Panc1 (cell line): Measurements from ENCODE around the gene PRSS22. TPM values are rescaled to one million over a fixed set of nuclear protein-coding genes. Genes with fewer than 3 reads are reported as not detected.

Experiments used
- ATAC-seq: fragments of 200-7000 bp; cut with Tn5 transposase; 2 replicates; pipeline ENCODE4 v1.9.1; 2020; ENCODE audit warnings: mild to moderate bottlenecking, moderate library complexity
- BruUV-seq: library from RNA; stranded (reverse); fragments of 400-500 nt; replicated peaks from 2 replicates; lab custom pipeline; 2021; lab: Mats Ljungman, UMichigan
- CTCF ChIA-PET: fragments of 300-600 bp; sonication (Branson Sonifier 250); formaldehyde crosslinking; loops from one replicate; lab custom pipeline; 2022; ENCODE audit warnings: antibody characterized with exemption; lab: Charles Lee
- POLR2A ChIA-PET: fragments of 300-600 bp; sonication (Branson Sonifier 250); formaldehyde crosslinking; loops from one replicate; lab custom pipeline; 2022; ENCODE audit warnings: antibody characterized with exemption; lab: Charles Lee
- DNase-seq: peaks from one replicate; pipeline ENCODE4 v3.0.0-alpha.2; 2010; ENCODE audit warnings: low read depth, low spot score
- H3K27ac ChIP-seq: 2 replicates; pipeline ENCODE4 v1.5.1; 2011; ENCODE audit warnings: mild to moderate bottlenecking, low read length, inconsistent platforms
- H3K27me3 ChIP-seq: fragments of 200-500 bp; sonication (Bioruptor generic); 2 replicates; pipeline ENCODE4 v1.6.0; 2014; ENCODE audit warnings: low read length, inconsistent platforms; ENCODE audit not compliant: control insufficient read depth, insufficient read depth
- H3K36me3 ChIP-seq: fragments of 200-500 bp; sonication (Bioruptor generic); 2 replicates; pipeline ENCODE4 v1.5.1; 2014; ENCODE audit warnings: inconsistent platforms, mild to moderate bottlenecking, low read length, moderate library complexity; ENCODE audit not compliant: control insufficient read depth, insufficient read depth
- H3K4me1 ChIP-seq: 2 replicates; pipeline ENCODE4 v1.5.1; 2011; ENCODE audit warnings: inconsistent platforms, mild to moderate bottlenecking, low read length, moderate library complexity; ENCODE audit not compliant: control insufficient read depth, insufficient read depth
- H3K4me3 ChIP-seq, 2 experiments: 2 replicates each; pipeline ENCODE4 v1.5.1; 2011 to 2012; ENCODE audit warnings: low read depth in 2 of 2, low read length in 2 of 2, mild to moderate bottlenecking in 2 of 2, inconsistent platforms in 1 of 2, moderate library complexity in 1 of 2
- H3K9me3 ChIP-seq: fragments of 200-500 bp; sonication (Bioruptor generic); 2 replicates; pipeline ENCODE4 v1.5.1; 2014; ENCODE audit warnings: low read depth, mild to moderate bottlenecking, inconsistent platforms, low read length, moderate library complexity; ENCODE audit not compliant: control insufficient read depth, insufficient read depth
- POLR2AphosphoS5 ChIP-seq: IDR thresholded peaks from 2 replicates; pipeline ENCODE4 v1.6.1; 2012; ENCODE audit warnings: mild to moderate bottlenecking, low read depth, low read length, moderate library complexity
- SIN3A ChIP-seq: IDR thresholded peaks from 2 replicates; pipeline ENCODE4 v1.6.1; 2012; ENCODE audit warnings: low read depth, mild to moderate bottlenecking, low read length, moderate library complexity, borderline replicate concordance; ENCODE audit not compliant: insufficient read depth
- TCF7L2 ChIP-seq: IDR thresholded peaks from 2 replicates; pipeline ENCODE4 v1.6.1; 2011; ENCODE audit warnings: mild to moderate bottlenecking, low read depth, low read length, inconsistent platforms
- in situ Hi-C: cut with HindIII; loops from 2 replicates; pipeline ENCODE4 v1.10.0; 2016; ENCODE audit warnings: low sequenced_read_pairs, low pct_unique_long_range_greater_than_20kb
- intact Hi-C: fragments of 100-400 bp; cut with micrococcal nuclease; formaldehyde crosslinking; loops from one replicate; pipeline ENCODE4 v1.10.0; 2022; ENCODE audit not compliant: unreplicated experiment
- total RNA-seq: library from RNA; stranded (reverse); gene quantifications from one replicate; pipeline ENCODE4 v1.2.1, GENCODE V29; 2021; ENCODE audit not compliant: unreplicated experiment
- TF ChIP-seq, protein P1 (sequence below), 2 experiments: IDR thresholded peaks; 2 replicates each; pipeline ENCODE4 v1.6.1; 2011 to 2012; ENCODE audit warnings: low read depth in 2 of 2, control low read depth in 1 of 2, low read length in 1 of 2, mild to moderate bottlenecking in 1 of 2, moderate library complexity in 1 of 2; ENCODE audit not compliant: insufficient read depth in 1 of 2
- TF ChIP-seq, protein P2 (sequence below): fragments of 450-650 bp; IDR thresholded peaks from 2 replicates; pipeline ENCODE4 v1.5.1; 2017; ENCODE audit warnings: mild to moderate bottlenecking

Gene PRSS22
- total RNA-seq, 1 experiment from 2014 or later = 23.9 TPM

DNA sequence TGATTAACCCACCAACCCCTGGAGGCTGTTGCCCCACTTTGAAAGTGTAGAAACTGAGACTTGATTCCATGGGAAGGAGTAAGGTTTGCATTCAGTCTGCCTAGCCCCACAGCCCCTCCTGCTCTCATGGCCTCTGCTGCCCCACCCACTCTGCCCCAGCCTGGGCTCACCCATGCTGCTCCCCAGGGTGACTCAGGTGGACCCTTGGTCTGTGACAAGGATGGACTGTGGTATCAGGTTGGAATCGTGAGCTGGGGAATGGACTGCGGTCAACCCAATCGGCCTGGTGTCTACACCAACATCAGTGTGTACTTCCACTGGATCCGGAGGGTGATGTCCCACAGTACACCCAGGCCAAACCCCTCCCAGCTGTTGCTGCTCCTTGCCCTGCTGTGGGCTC is 53.2 kb downstream of the PRSS22 start:
- ATAC-seq (no peak), DNase-seq (no peak)
- no TSS peak for BruUV-seq
- Histone ChIP-seq H3K27ac (no peak overlapping the region), H3K36me3 (no peaks in the 10 kb centered on the region), H3K4me1 (no peaks in the 10 kb centered on the region), H3K27me3 (no peaks in the 10 kb centered on the region), H3K9me3 (peaks cover 16% of the 10 kb centered on the region; the same call in 1 of the 2 replicates), H3K4me3 (no peak overlapping the region)
- intact Hi-C loops (no loop called here), in situ Hi-C loops (no loop called here)
- CTCF ChIA-PET = no interaction called here
- POLR2A ChIA-PET = no interaction called here
- TF ChIP-seq, protein P1, sequence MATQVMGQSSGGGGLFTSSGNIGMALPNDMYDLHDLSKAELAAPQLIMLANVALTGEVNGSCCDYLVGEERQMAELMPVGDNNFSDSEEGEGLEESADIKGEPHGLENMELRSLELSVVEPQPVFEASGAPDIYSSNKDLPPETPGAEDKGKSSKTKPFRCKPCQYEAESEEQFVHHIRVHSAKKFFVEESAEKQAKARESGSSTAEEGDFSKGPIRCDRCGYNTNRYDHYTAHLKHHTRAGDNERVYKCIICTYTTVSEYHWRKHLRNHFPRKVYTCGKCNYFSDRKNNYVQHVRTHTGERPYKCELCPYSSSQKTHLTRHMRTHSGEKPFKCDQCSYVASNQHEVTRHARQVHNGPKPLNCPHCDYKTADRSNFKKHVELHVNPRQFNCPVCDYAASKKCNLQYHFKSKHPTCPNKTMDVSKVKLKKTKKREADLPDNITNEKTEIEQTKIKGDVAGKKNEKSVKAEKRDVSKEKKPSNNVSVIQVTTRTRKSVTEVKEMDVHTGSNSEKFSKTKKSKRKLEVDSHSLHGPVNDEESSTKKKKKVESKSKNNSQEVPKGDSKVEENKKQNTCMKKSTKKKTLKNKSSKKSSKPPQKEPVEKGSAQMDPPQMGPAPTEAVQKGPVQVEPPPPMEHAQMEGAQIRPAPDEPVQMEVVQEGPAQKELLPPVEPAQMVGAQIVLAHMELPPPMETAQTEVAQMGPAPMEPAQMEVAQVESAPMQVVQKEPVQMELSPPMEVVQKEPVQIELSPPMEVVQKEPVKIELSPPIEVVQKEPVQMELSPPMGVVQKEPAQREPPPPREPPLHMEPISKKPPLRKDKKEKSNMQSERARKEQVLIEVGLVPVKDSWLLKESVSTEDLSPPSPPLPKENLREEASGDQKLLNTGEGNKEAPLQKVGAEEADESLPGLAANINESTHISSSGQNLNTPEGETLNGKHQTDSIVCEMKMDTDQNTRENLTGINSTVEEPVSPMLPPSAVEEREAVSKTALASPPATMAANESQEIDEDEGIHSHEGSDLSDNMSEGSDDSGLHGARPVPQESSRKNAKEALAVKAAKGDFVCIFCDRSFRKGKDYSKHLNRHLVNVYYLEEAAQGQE (IDR thresholded peaks at IDR 0.05; ENCODE audit: insufficient read depth in 1 of 2, low read depth in 2 of 2, low read length in 1 of 2) = no peak
- TF ChIP-seq TCF7L2 = no peak
- no peak for TF ChIP-seq SIN3A
- TF ChIP-seq, protein P2, sequence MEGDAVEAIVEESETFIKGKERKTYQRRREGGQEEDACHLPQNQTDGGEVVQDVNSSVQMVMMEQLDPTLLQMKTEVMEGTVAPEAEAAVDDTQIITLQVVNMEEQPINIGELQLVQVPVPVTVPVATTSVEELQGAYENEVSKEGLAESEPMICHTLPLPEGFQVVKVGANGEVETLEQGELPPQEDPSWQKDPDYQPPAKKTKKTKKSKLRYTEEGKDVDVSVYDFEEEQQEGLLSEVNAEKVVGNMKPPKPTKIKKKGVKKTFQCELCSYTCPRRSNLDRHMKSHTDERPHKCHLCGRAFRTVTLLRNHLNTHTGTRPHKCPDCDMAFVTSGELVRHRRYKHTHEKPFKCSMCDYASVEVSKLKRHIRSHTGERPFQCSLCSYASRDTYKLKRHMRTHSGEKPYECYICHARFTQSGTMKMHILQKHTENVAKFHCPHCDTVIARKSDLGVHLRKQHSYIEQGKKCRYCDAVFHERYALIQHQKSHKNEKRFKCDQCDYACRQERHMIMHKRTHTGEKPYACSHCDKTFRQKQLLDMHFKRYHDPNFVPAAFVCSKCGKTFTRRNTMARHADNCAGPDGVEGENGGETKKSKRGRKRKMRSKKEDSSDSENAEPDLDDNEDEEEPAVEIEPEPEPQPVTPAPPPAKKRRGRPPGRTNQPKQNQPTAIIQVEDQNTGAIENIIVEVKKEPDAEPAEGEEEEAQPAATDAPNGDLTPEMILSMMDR = no peak
- TF ChIP-seq POLR2AphosphoS5 = no peak

DNA sequence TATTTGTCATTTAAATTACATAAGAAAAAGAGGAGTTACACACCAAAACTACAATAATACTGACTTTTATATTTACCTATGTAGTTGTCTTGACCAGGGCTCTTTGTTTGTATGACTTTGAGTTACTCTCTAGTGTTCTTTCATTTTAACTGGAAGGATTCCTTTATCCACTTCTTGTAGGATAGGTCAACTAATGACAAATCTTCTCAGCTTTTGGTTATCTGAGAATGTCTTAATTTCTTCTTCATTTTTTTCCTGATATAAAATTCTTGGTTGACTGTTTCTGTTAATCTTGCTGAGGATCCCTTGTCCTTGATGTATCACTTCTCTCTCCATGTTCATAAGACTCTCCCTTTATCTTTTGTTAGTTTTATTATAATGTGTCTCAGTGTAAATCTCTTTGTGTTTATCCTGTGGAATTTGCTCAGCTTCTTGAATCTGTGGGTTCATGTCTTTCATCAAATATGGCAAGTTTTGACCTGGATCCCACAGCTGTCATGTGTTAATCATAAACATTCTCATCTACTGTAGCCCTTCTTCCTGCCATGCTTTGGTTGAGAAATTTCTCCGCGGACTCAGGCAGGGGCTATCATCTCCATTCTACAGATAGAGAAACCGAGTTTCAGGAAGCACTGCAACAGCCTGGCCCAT is 54.3 kb downstream of the PRSS22 start:
- Histone ChIP-seq H3K27ac (no peak overlapping the region), H3K9me3 (peaks cover 16% of the 10 kb centered on the region; the same call in 1 of the 2 replicates), H3K4me3 (no peak overlapping the region), H3K36me3 (no peaks in the 10 kb centered on the region), H3K4me1 (no peaks in the 10 kb centered on the region), H3K27me3 (no peaks in the 10 kb centered on the region)
- POLR2A ChIA-PET = no interaction called here
- BruUV-seq = no TSS peak
- CTCF ChIA-PET = no interaction called here
- ATAC-seq (no peak), DNase-seq (no peak)
- TF ChIP-seq TCF7L2 (no peak), POLR2AphosphoS5 (no peak), SIN3A (no peak)
- TF ChIP-seq, protein P2 = no peak
- TF ChIP-seq, protein P1 (IDR thresholded peaks at IDR 0.05; ENCODE audit: insufficient read depth in 1 of 2, low read depth in 2 of 2, low read length in 1 of 2) = no peak
- intact Hi-C loops = no loop called here
- in situ Hi-C loops = no loop called here
